A172 (cell line): ENCODE measurements around the gene MAPKAP1. TPM values are rescaled to one million over a fixed set of nuclear protein-coding genes. Genes with fewer than 3 reads are reported as not detected.

Experiments used
- DNase-seq: peaks from one replicate; pipeline ENCODE4 v3.0.0-alpha.2; 2015; ENCODE audit warnings: low spot score
- total RNA-seq: library from RNA; depleted of rRNA; stranded (reverse); fragments of >200 nt; shearing (Covaris generic); gene quantifications from 2 replicates; pipeline ENCODE4 v1.2.3, GENCODE V29; 2014

Gene MAPKAP1
- total RNA-seq, 1 experiment from 2014 or later: 155 TPM

GRCh38 chr9:125564631-125565030 is 142.4 kb downstream of the MAPKAP1 start:
- peak; percentile 21 for DNase-seq

- DNase-seq: no peak
Observed at GRCh38 chr9:125561509-125562148, 145.4 kb downstream of the MAPKAP1 start.

- DNase-seq: no peak
Observed at GRCh38 chr9:125559894-125560293, 147.1 kb downstream of the MAPKAP1 start.

- no peak for DNase-seq
Observed at GRCh38 chr9:125559194-125559593, 147.8 kb downstream of the MAPKAP1 start.

- DNase-seq: peak; percentile 83
Observed at GRCh38 chr9:125558453-125559092, 148.4 kb downstream of the MAPKAP1 start.

GRCh38 chr9:125556046-125556721 is 150.8 kb downstream of the MAPKAP1 start:
- no peak for DNase-seq

- DNase-seq: no peak
Observed at GRCh38 chr9:125554726-125555125, 152.3 kb downstream of the MAPKAP1 start.

- no peak for DNase-seq
Observed at GRCh38 chr9:125551781-125552180, 155.2 kb downstream of the MAPKAP1 start.

GRCh38 chr9:125549891-125550885 is 156.8 kb downstream of the MAPKAP1 start:
- DNase-seq: peak; percentile 32

- no peak for DNase-seq
Observed at GRCh38 chr9:125549465-125549871, 157.5 kb downstream of the MAPKAP1 start.

- no peak for DNase-seq
Observed at GRCh38 chr9:125549039-125549438, 158.0 kb downstream of the MAPKAP1 start.

GRCh38 chr9:125548141-125548540 is 158.9 kb downstream of the MAPKAP1 start:
- no peak for DNase-seq

GRCh38 chr9:125547368-125547767 is 159.6 kb downstream of the MAPKAP1 start:
- DNase-seq: no peak

GRCh38 chr9:125545845-125546244 is 161.2 kb downstream of the MAPKAP1 start:
- no peak for DNase-seq

GRCh38 chr9:125544988-125545651 is 161.9 kb downstream of the MAPKAP1 start:
- no peak for DNase-seq

GRCh38 chr9:125544484-125544883 is 162.5 kb downstream of the MAPKAP1 start:
- no peak for DNase-seq

- peak; percentile 78 for DNase-seq
Observed at GRCh38 chr9:125541840-125542243, 165.2 kb downstream of the MAPKAP1 start.

- DNase-seq: peak; percentile 33
Observed at GRCh38 chr9:125540497-125540896, 166.5 kb downstream of the MAPKAP1 start.

- DNase-seq: peak; percentile 91
Observed at GRCh38 chr9:125538092-125538473, 168.9 kb downstream of the MAPKAP1 start.

- no peak for DNase-seq
Observed at GRCh38 chr9:125537442-125538091, 169.4 kb downstream of the MAPKAP1 start.

- DNase-seq: no peak
Observed at GRCh38 chr9:125536776-125537175, 170.2 kb downstream of the MAPKAP1 start.
